Panc1 (cell line): ENCODE data around the gene ACSBG1. TPM values are rescaled to one million over a fixed set of nuclear protein-coding genes. Genes with fewer than 3 reads are reported as not detected.

Experiments used
- ATAC-seq: fragments of 200-7000 bp; cut with Tn5 transposase; 2 replicates; pipeline ENCODE4 v1.9.1; 2020; ENCODE audit warnings: mild to moderate bottlenecking, moderate library complexity
- BruUV-seq: library from RNA; stranded (reverse); fragments of 400-500 nt; replicated peaks from 2 replicates; lab custom pipeline; 2021; lab: Mats Ljungman, UMichigan
- CTCF ChIA-PET: fragments of 300-600 bp; sonication (Branson Sonifier 250); formaldehyde crosslinking; loops from one replicate; lab custom pipeline; 2022; ENCODE audit warnings: antibody characterized with exemption; lab: Charles Lee
- POLR2A ChIA-PET: fragments of 300-600 bp; sonication (Branson Sonifier 250); formaldehyde crosslinking; loops from one replicate; lab custom pipeline; 2022; ENCODE audit warnings: antibody characterized with exemption; lab: Charles Lee
- DNase-seq: peaks from one replicate; pipeline ENCODE4 v3.0.0-alpha.2; 2010; ENCODE audit warnings: low read depth, low spot score
- H3K27ac ChIP-seq: 2 replicates; pipeline ENCODE4 v1.5.1; 2011; ENCODE audit warnings: mild to moderate bottlenecking, low read length, inconsistent platforms
- H3K27me3 ChIP-seq: fragments of 200-500 bp; sonication (Bioruptor generic); 2 replicates; pipeline ENCODE4 v1.6.0; 2014; ENCODE audit warnings: low read length, inconsistent platforms; ENCODE audit not compliant: control insufficient read depth, insufficient read depth
- H3K36me3 ChIP-seq: fragments of 200-500 bp; sonication (Bioruptor generic); 2 replicates; pipeline ENCODE4 v1.5.1; 2014; ENCODE audit warnings: inconsistent platforms, mild to moderate bottlenecking, low read length, moderate library complexity; ENCODE audit not compliant: control insufficient read depth, insufficient read depth
- H3K4me1 ChIP-seq: 2 replicates; pipeline ENCODE4 v1.5.1; 2011; ENCODE audit warnings: inconsistent platforms, mild to moderate bottlenecking, low read length, moderate library complexity; ENCODE audit not compliant: control insufficient read depth, insufficient read depth
- H3K4me3 ChIP-seq, 2 experiments: 2 replicates each; pipeline ENCODE4 v1.5.1; 2011 to 2012; ENCODE audit warnings: low read depth in 2 of 2, low read length in 2 of 2, mild to moderate bottlenecking in 2 of 2, inconsistent platforms in 1 of 2, moderate library complexity in 1 of 2
- H3K9me3 ChIP-seq: fragments of 200-500 bp; sonication (Bioruptor generic); 2 replicates; pipeline ENCODE4 v1.5.1; 2014; ENCODE audit warnings: low read depth, mild to moderate bottlenecking, inconsistent platforms, low read length, moderate library complexity; ENCODE audit not compliant: control insufficient read depth, insufficient read depth
- CTCF ChIP-seq: fragments of 450-650 bp; IDR thresholded peaks from 2 replicates; pipeline ENCODE4 v1.5.1; 2017; ENCODE audit warnings: mild to moderate bottlenecking
- POLR2AphosphoS5 ChIP-seq: IDR thresholded peaks from 2 replicates; pipeline ENCODE4 v1.6.1; 2012; ENCODE audit warnings: mild to moderate bottlenecking, low read depth, low read length, moderate library complexity
- REST ChIP-seq, 2 experiments: IDR thresholded peaks; 2 replicates each; pipeline ENCODE4 v1.6.1; 2011 to 2012; ENCODE audit warnings: low read depth in 2 of 2, control low read depth in 1 of 2, low read length in 1 of 2, mild to moderate bottlenecking in 1 of 2, moderate library complexity in 1 of 2; ENCODE audit not compliant: insufficient read depth in 1 of 2
- SIN3A ChIP-seq: IDR thresholded peaks from 2 replicates; pipeline ENCODE4 v1.6.1; 2012; ENCODE audit warnings: low read depth, mild to moderate bottlenecking, low read length, moderate library complexity, borderline replicate concordance; ENCODE audit not compliant: insufficient read depth
- TCF7L2 ChIP-seq: IDR thresholded peaks from 2 replicates; pipeline ENCODE4 v1.6.1; 2011; ENCODE audit warnings: mild to moderate bottlenecking, low read depth, low read length, inconsistent platforms
- in situ Hi-C: cut with HindIII; loops from 2 replicates; pipeline ENCODE4 v1.10.0; 2016; ENCODE audit warnings: low sequenced_read_pairs, low pct_unique_long_range_greater_than_20kb
- intact Hi-C: fragments of 100-400 bp; cut with micrococcal nuclease; formaldehyde crosslinking; loops from one replicate; pipeline ENCODE4 v1.10.0; 2022; ENCODE audit not compliant: unreplicated experiment
- total RNA-seq: library from RNA; stranded (reverse); gene quantifications from one replicate; pipeline ENCODE4 v1.2.1, GENCODE V29; 2021; ENCODE audit not compliant: unreplicated experiment

Gene ACSBG1
- total RNA-seq, 1 experiment from 2014 or later = 0.31 TPM

GRCh38 chr15:78239811-78240210 is 5.4 kb upstream of the ACSBG1 start:
- CTCF ChIA-PET = interaction anchor here (0.5 to 2.6 kb wide), 12 partner anchors 13 to 283 kb away, joined by 3 to 19 read pairs (median 4); no protein-coding TSS in a partner anchor
- DNase-seq = no peak
- no peak for TF ChIP-seq POLR2AphosphoS5
- TF ChIP-seq SIN3A = no peak
- TF ChIP-seq CTCF = no peak
- TF ChIP-seq TCF7L2 = no peak
- TF ChIP-seq REST (IDR thresholded peaks at IDR 0.05; ENCODE audit: insufficient read depth in 1 of 2, low read depth in 2 of 2, low read length in 1 of 2) = no peak
- Histone ChIP-seq H3K4me1 (no peaks in the 10 kb centered on the region), H3K36me3 (no peaks in the 10 kb centered on the region), H3K9me3 (no peaks in the 10 kb centered on the region), H3K27ac (no peak overlapping the region), H3K4me3 (no peak overlapping the region), H3K27me3 (no peaks in the 10 kb centered on the region)
- intact Hi-C loops (loop anchor here (2.0 to 5.0 kb wide), 3 partner anchors 108 to 281 kb away; partner anchors contain the start of gene CIB2), in situ Hi-C loops (no loop called here)
- BruUV-seq = no TSS peak
- POLR2A ChIA-PET = interaction anchor here (0.6 kb wide), 1 partner anchor 106 kb away, joined by 6 read pairs; no protein-coding TSS in a partner anchor
- no peak for ATAC-seq

DNA sequence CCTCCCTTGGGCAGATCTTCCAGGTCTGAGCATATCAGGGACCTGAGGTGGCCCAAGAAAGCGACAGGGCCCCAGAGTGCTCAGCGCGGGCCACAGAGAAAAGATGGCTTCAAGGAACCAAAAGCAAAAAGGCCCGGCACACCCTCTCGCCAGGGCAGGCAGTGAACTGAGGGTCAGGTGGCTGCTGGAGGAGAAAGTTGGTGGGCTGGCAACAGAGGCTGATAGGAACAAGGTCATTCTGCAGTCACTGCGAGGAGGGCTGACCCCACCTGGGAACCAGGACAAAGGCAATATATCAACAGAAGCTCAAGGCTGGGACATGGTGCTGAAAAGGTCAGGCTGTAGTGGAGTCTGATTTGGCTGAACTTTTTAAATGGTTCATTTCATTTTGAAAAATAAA is 2.8 kb upstream of the ACSBG1 start:
- Histone ChIP-seq H3K4me3 (no peak overlapping the region), H3K27ac (no peak overlapping the region), H3K36me3 (no peaks in the 10 kb centered on the region), H3K4me1 (no peaks in the 10 kb centered on the region), H3K27me3 (no peaks in the 10 kb centered on the region), H3K9me3 (no peaks in the 10 kb centered on the region)
- no peak for ATAC-seq
- in situ Hi-C loops = no loop called here
- POLR2A ChIA-PET = no interaction called here
- TF ChIP-seq REST (IDR thresholded peaks at IDR 0.05; ENCODE audit: insufficient read depth in 1 of 2, low read depth in 2 of 2, low read length in 1 of 2) (no peak), CTCF (no peak), POLR2AphosphoS5 (no peak), TCF7L2 (no peak)
- no TSS peak for BruUV-seq
- no peak for DNase-seq
- intact Hi-C loops = no loop called here
- CTCF ChIA-PET = interaction anchor here (0.7 kb wide), 1 partner anchor 88 kb away, joined by 3 read pairs; no protein-coding TSS in a partner anchor
